ENCODE results near the gene TAF1.
"Not testable (repeated sequence)": the region's sequence is repeated elsewhere in the genome, so short reads cannot be mapped to it uniquely, and the experiment has no call there.

The TAF1 gene

DNA sequence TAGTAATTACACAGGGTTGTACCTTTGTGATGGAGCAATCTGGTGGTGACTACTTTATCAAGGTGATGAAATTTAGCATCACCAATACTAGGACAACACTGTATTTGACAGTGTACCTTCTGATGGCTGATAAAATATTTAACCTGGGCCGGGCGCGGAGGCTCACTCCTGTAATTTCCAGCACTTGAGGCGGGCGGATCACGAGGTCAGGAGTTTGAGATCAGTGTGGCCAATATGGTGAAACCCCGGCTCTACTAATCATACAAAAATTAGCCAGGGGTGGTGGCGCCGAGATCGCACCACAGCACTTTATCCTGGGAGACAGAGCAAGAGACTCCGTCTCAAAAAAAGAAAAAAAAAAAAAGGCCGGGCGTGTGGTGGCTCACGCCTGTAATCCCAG is 1.9 kb upstream of the TAF1 start:
- TF ChIP-seq, protein P1, sequence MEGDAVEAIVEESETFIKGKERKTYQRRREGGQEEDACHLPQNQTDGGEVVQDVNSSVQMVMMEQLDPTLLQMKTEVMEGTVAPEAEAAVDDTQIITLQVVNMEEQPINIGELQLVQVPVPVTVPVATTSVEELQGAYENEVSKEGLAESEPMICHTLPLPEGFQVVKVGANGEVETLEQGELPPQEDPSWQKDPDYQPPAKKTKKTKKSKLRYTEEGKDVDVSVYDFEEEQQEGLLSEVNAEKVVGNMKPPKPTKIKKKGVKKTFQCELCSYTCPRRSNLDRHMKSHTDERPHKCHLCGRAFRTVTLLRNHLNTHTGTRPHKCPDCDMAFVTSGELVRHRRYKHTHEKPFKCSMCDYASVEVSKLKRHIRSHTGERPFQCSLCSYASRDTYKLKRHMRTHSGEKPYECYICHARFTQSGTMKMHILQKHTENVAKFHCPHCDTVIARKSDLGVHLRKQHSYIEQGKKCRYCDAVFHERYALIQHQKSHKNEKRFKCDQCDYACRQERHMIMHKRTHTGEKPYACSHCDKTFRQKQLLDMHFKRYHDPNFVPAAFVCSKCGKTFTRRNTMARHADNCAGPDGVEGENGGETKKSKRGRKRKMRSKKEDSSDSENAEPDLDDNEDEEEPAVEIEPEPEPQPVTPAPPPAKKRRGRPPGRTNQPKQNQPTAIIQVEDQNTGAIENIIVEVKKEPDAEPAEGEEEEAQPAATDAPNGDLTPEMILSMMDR (IDR thresholded peaks at IDR 0.05; ENCODE audit: low read depth, low read length): no peak
- no peak overlapping the region for H3K4me3 ChIP-seq (ENCODE audit: low read depth, low read length)

DNA sequence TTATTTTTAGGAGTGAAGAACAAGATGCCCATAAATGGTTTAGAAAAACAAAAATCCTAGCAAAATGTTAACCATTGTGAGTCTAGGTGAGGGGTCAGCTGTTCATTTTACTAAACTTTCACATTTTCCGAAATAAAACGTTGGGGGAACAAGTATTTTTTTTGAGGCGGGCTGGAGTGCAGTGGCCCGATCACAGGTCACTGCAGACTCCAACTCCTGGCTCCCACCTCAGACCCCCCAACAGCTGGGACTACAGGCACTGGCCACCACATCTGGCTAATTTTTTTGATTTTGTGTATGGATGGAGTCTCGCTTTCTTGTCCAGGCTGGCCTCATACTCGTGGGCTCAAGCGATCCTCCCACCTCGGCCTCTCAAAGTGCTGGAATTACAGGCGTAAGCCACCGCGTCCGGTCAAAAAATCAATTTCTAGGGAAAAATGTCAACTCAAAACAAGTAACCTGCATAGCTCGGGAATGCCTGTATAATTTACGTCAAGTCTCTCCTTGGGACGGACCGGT is 742 bp upstream of the TAF1 start:
- TF ChIP-seq, protein P1 (IDR thresholded peaks at IDR 0.05; ENCODE audit: low read depth, low read length): no peak
- peak overlapping the region; percentile 69 for H3K4me3 ChIP-seq (ENCODE audit: low read depth, low read length)

DNA sequence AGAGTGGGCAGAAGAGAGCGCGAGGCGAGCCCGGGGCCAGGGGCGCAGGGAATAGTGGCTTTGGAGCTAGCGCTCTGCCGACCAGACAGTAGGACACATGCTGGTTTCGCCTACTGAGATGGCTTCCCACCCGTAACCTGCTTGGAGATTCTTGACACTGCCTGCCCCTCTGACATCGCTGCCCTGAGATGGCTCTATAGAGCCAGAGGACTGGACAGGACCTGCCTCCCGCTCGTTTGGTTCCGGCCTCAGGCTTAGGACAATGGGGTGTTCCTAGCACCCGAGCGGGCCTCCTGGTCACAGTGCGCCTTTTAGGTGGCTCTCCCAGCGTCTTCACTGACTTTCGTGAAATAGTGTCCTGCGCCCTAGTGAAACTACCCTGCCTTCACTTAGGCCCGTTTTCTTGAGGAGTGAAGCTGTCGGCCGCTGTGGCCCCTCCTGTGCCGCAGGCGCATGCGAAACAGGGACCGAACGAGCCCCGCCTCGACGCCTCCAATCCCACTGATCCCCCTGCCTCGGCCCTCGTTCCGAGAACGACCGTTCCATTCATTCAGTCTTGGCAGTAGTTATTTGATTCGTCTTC is 608 bp downstream of the TAF1 start:
- H3K4me3 ChIP-seq (ENCODE audit: low read depth, low read length): peak overlapping the region; percentile 75
- TF ChIP-seq, protein P1 (IDR thresholded peaks at IDR 0.05; ENCODE audit: low read depth, low read length): no peak

DNA sequence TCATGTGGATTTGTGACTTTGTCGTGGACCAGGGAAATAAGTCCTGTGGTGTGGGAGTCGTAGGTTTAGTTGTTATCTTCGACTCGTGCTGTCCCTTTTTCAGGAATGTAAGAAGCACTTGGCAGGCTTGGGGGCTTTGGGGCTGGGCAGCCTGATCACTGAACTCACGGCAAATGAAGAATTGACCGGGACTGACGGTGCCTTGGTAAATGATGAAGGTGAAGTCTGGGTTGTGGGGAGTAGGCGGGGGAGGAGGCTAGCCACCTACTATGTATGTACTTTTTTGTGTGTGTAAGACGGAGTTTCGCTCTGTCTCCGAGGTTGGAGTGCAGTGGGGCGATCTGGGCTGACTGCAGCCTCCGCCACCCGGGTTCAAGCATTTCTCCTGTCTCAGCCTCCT is 1.2 kb downstream of the TAF1 start:
- H3K4me3 ChIP-seq (ENCODE audit: low read depth, low read length): peak overlapping the region; percentile 75
- TF ChIP-seq, protein P1 (IDR thresholded peaks at IDR 0.05; ENCODE audit: low read depth, low read length): no peak

DNA sequence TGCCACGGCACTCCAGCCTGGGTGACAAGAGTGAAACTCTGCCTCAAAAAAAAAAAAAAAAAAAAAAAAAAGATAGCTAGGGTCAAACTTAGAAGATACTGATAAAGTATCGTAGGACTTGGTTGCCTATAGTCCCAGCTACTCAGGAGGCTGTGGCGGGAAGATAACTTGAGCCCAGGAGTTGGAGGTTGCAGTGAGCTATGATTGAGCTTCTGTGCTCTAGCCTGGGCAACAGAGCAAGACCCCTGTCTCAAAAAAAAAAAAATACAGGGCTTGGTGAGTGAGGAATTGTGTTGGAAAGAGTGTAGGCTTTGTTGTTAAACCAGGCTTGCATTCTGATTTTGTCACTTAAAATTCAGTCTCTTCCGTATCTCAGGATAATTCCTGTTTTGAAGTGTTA is 6.2 kb downstream of the TAF1 start:
- TF ChIP-seq, protein P1 (IDR thresholded peaks at IDR 0.05; ENCODE audit: low read depth, low read length): no peak
- no peak overlapping the region for H3K4me3 ChIP-seq (ENCODE audit: low read depth, low read length)

DNA sequence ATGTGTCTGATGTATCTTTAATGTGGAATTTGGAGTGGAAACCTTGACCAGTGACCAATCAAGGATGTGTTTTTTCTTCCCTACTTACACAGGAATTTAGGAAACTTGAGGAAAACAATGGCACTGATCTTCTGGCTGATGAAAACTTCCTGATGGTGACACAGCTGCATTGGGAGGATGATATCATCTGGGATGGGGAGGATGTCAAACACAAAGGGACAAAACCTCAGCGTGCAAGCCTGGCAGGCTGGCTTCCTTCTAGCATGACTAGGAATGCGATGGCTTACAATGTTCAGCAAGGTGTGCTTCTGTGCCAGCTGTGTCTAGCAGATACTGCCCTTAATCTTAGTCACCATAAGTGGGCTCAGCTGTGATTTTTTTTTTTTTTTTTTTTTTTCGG is 12.6 kb downstream of the TAF1 start:
- TF ChIP-seq, protein P1 (IDR thresholded peaks at IDR 0.05; ENCODE audit: low read depth, low read length): no peak
- H3K4me3 ChIP-seq (ENCODE audit: low read depth, low read length): no peak overlapping the region

DNA sequence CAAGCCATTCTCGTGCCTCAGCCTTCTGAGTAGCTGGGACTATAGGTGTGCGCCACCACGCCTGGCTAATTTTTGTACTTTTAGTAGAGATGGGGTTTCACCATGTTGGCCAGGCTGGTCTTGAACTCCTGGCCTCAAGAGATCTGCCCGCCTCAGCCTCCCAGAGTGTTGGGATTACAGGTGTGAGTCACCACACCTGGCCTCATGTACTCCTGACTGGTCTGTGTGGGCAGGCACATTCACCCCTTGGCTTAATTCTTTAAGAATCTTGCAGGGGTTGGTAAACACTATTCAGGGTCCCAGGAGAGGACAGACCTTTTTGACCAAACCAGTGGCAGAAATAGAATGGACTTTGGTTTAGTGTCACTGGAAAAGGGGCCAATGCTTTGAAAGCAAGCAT is 25.6 kb downstream of the TAF1 start:
- not testable (repeated sequence) for H3K4me3 ChIP-seq (ENCODE audit: low read depth, low read length)

DNA sequence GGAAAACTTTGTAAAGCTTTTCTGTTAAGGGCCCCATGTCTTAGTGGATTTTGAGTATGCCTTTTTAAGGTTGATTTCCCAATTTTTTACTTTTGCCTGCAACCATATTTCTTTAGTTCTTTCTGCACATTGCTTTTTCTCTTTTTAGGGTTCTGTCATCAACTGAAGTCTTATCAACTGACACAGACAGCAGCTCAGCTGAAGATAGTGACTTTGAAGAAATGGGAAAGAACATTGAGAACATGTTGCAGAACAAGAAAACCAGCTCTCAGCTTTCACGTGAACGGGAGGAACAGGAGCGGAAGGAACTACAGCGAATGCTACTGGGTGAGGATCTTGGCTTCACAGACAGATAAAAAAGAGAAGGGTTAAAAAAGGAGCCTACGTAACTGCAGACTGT is 27.8 kb downstream of the TAF1 start:
- no peak overlapping the region for H3K4me3 ChIP-seq (ENCODE audit: low read depth, low read length)
- TF ChIP-seq, protein P1 (IDR thresholded peaks at IDR 0.05; ENCODE audit: low read depth, low read length): no peak
